Right renal cortex interstitium (tissue), 3 donors: ENCODE measurements around the gene TMEM101. TPM values are rescaled to one million over a fixed set of nuclear protein-coding genes. Genes with fewer than 3 reads are reported as not detected.
"Not testable (repeated sequence)": the region's sequence is repeated elsewhere in the genome, so short reads cannot be mapped to it uniquely, and the experiment has no call there.

Experiments
- DNase-seq, 3 donors: peaks; one replicate each; pipeline ENCODE4 v3.0.0-alpha.2; 2013; ENCODE audit warnings: low read depth in 3 of 3, low spot score in 2 of 3
- polyA plus RNA-seq, 3 donors: library from polyadenylated mRNA; unstranded; fragments of 120-200 nt; gene quantifications; one replicate each; pipeline ENCODE4 v1.2.1, GENCODE V29; 2013; ENCODE audit not compliant: insufficient read length in 3 of 3

TMEM101 gene
- polyA plus RNA-seq, result 10 to 100 TPM; 38.7 to 40.4 (median 40.0) TPM

GRCh38 chr17:44014437-44015172 lies at the start of gene TMEM101:
TSS of gene TMEM101 (minus strand) at chr17:44014963. CDS start at chr17:44014952, 11 bp downstream.
- DNase-seq, result peak; percentile 77 to 85 (median 82)

- DNase-seq, result no peak
These were observed 49.2 kb upstream of the TMEM101 start for GRCh38 chr17:44063704-44064639.

GRCh38 chr17:44062871-44063270 lies 48.1 kb upstream of the TMEM101 start:
- DNase-seq, result no peak

- no peak for DNase-seq
These were observed 46.7 kb upstream of the TMEM101 start for GRCh38 chr17:44061446-44061845.

- DNase-seq, result no peak
These were observed 44.5 kb upstream of the TMEM101 start for GRCh38 chr17:44059101-44059892.

- DNase-seq, result no peak
These were observed 38.5 kb upstream of the TMEM101 start for GRCh38 chr17:44053125-44053872.

- DNase-seq, result no peak
These were observed 34.7 kb upstream of the TMEM101 start for GRCh38 chr17:44049294-44050060.

GRCh38 chr17:44046893-44047292 lies 32.1 kb upstream of the TMEM101 start:
- DNase-seq, result not testable (repeated sequence)

GRCh38 chr17:44045486-44045885 lies 30.7 kb upstream of the TMEM101 start:
- DNase-seq, result no peak

- DNase-seq, result no peak
These were observed 29.3 kb upstream of the TMEM101 start for GRCh38 chr17:44044071-44044470.

GRCh38 chr17:44043272-44043696 lies 28.5 kb upstream of the TMEM101 start:
- no peak for DNase-seq

GRCh38 chr17:44039829-44040635 lies 25.3 kb upstream of the TMEM101 start:
- no peak for DNase-seq

GRCh38 chr17:44038604-44039011 lies 23.8 kb upstream of the TMEM101 start:
- no peak for DNase-seq

GRCh38 chr17:44037471-44037870 lies 22.7 kb upstream of the TMEM101 start:
- DNase-seq, result no peak

GRCh38 chr17:44034688-44035087 lies 19.9 kb upstream of the TMEM101 start:
- not testable (repeated sequence) for DNase-seq

- DNase-seq, result no peak
These were observed 19.2 kb upstream of the TMEM101 start for GRCh38 chr17:44033861-44034408.

- no peak for DNase-seq
These were observed 15.7 kb upstream of the TMEM101 start for GRCh38 chr17:44030482-44030881.

- DNase-seq, result no peak
These were observed 15.0 kb upstream of the TMEM101 start for GRCh38 chr17:44029736-44030135.
